Astrocyte of the cerebellum (primary cell): ENCODE data around the gene CAMTA1.

ENCODE experiments used
- DNase-seq: peaks from one replicate; pipeline ENCODE4 v3.0.0-alpha.2; 2011; ENCODE audit warnings: low read depth
- H3K4me3 ChIP-seq: 2 replicates; pipeline ENCODE4 v1.5.1; 2011; ENCODE audit warnings: mild to moderate bottlenecking, low read depth, low read length, moderate library complexity
- CTCF ChIP-seq: IDR thresholded peaks from 2 replicates; pipeline ENCODE4 v1.5.1; 2012; ENCODE audit warnings: low read length, low read depth, moderate library complexity, mild to moderate bottlenecking; ENCODE audit errors: missing control alignments
- in situ Hi-C: cut with HindIII; loops from 2 replicates; pipeline ENCODE4 v1.10.0; 2017; ENCODE audit warnings: low sequenced_read_pairs

CAMTA1 gene

GRCh38 chr1:6874298-6874697 is 89.0 kb downstream of the CAMTA1 start:
- H3K4me3 ChIP-seq: no peak overlapping the region
- no peak for DNase-seq
- no peak for TF ChIP-seq CTCF
- in situ Hi-C loops: no loop called here

- H3K4me3 ChIP-seq: no peak overlapping the region
- in situ Hi-C loops: loop anchor here (5.0 kb wide), 2 partner anchors 44 to 79 kb away; no protein-coding TSS in a partner anchor
- DNase-seq: no peak
- TF ChIP-seq CTCF: no peak
Observed at GRCh38 chr1:6880951-6881690, 95.9 kb downstream of the CAMTA1 start.

- no peak for DNase-seq
- in situ Hi-C loops: loop anchor here (5.0 kb wide), 2 partner anchors 45 to 80 kb away; no protein-coding TSS in a partner anchor
- no peak overlapping the region for H3K4me3 ChIP-seq
- no peak for TF ChIP-seq CTCF
Observed at GRCh38 chr1:6882414-6882813, 97.2 kb downstream of the CAMTA1 start.

- in situ Hi-C loops: loop anchor here (5.0 kb wide), 2 partner anchors 47 to 82 kb away; no protein-coding TSS in a partner anchor
- no peak for DNase-seq
- H3K4me3 ChIP-seq: no peak overlapping the region
- no peak for TF ChIP-seq CTCF
Observed at GRCh38 chr1:6884652-6885153, 99.4 kb downstream of the CAMTA1 start.

- in situ Hi-C loops: no loop called here
- no peak for TF ChIP-seq CTCF
- no peak for DNase-seq
- H3K4me3 ChIP-seq: no peak overlapping the region
Observed at GRCh38 chr1:6885426-6885825, 100.2 kb downstream of the CAMTA1 start.

GRCh38 chr1:6886523-6886922 is 101.3 kb downstream of the CAMTA1 start:
- TF ChIP-seq CTCF: no peak
- DNase-seq: no peak
- in situ Hi-C loops: no loop called here
- H3K4me3 ChIP-seq: no peak overlapping the region
